ENCODE data around the gene PLXNA3.

DNA sequence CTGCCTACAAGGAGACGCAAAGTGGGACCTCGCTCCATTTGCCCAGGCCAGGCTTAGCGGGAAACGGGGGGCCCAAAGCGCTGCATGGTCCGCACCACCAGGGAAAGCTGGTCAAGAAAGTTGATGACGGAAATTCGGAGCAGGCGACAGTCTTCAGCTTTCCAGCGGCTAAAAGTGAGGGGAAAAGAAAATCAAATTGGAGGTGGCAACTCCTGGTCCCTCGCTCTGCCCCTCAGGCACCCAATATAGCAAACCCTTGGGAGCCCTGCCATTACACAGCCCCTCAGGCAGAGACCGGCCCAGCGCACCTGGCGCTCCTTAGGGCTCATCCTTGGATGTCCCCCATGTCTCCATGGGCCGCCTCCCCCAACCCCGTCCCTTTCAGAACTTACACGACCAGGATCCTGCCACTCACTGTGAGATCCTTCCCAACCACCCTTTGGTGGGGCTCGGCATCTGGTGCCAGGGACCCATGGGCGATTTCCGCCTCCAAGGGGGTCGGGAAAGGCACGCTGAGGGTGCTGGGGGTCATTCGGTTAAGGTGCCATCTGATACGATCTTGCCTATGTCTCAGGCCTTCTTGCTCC lies 19.9 kb downstream of the PLXNA3 start:
- TF ChIP-seq, protein P1, sequence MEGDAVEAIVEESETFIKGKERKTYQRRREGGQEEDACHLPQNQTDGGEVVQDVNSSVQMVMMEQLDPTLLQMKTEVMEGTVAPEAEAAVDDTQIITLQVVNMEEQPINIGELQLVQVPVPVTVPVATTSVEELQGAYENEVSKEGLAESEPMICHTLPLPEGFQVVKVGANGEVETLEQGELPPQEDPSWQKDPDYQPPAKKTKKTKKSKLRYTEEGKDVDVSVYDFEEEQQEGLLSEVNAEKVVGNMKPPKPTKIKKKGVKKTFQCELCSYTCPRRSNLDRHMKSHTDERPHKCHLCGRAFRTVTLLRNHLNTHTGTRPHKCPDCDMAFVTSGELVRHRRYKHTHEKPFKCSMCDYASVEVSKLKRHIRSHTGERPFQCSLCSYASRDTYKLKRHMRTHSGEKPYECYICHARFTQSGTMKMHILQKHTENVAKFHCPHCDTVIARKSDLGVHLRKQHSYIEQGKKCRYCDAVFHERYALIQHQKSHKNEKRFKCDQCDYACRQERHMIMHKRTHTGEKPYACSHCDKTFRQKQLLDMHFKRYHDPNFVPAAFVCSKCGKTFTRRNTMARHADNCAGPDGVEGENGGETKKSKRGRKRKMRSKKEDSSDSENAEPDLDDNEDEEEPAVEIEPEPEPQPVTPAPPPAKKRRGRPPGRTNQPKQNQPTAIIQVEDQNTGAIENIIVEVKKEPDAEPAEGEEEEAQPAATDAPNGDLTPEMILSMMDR (IDR thresholded peaks at IDR 0.05) = no peak
- TF ChIP-seq EZH2 (IDR thresholded peaks at IDR 0.05) = no peak

Measured in neural progenitor cell (in vitro differentiated cells).